Astrocyte of the spinal cord (primary cell): ENCODE data around the gene MCC.

Source experiments
- DNase-seq: peaks from one replicate; pipeline ENCODE4 v3.0.0; 2011; ENCODE audit warnings: low read depth, low spot score
- H3K4me3 ChIP-seq: 2 replicates; pipeline ENCODE4 v1.5.1; 2011; ENCODE audit warnings: low read depth, mild to moderate bottlenecking, low read length, moderate library complexity
- in situ Hi-C: cut with HindIII; loops from 2 replicates; pipeline ENCODE4 v1.10.0; 2017; ENCODE audit warnings: low sequenced_read_pairs
- TF ChIP-seq, protein P1 (sequence below): IDR thresholded peaks from 2 replicates; pipeline ENCODE4 v1.5.1; 2012; ENCODE audit warnings: low read depth, mild to moderate bottlenecking, low read length, inconsistent platforms

MCC gene

DNA sequence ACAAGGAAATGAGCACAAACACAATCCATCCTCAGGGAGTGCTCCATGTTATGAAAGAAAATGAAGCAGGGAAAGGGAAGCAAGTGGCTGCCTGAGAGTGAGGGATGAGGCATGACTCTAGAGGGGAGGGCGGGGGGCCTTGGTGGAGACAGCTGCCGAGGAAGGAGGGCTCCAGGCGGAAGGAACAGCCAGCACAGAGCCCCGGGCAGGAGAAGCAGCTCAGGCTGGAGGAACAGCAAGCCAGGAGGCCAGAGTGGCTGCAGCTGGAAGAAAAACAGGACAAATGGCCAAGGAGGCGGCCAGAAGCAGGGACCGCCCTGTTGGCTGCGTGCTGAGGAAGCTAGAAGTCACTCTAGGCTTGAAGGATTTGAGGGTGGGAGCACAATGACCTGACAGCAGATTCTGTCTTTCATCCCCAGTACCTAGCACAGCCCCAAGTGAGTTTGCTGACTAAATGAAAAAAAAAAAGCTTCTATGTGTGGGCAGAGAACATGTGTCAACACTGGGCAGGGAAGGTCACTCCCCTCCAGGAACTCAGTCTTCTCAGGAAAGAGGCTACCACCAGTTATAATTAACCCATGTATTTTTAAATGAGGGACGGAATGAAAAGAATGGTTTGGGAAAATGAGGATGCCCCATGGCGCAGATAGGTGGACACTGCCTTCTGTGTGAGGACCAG, 368.9 kb downstream of the MCC start:
- no peak for DNase-seq
- TF ChIP-seq, protein P1, sequence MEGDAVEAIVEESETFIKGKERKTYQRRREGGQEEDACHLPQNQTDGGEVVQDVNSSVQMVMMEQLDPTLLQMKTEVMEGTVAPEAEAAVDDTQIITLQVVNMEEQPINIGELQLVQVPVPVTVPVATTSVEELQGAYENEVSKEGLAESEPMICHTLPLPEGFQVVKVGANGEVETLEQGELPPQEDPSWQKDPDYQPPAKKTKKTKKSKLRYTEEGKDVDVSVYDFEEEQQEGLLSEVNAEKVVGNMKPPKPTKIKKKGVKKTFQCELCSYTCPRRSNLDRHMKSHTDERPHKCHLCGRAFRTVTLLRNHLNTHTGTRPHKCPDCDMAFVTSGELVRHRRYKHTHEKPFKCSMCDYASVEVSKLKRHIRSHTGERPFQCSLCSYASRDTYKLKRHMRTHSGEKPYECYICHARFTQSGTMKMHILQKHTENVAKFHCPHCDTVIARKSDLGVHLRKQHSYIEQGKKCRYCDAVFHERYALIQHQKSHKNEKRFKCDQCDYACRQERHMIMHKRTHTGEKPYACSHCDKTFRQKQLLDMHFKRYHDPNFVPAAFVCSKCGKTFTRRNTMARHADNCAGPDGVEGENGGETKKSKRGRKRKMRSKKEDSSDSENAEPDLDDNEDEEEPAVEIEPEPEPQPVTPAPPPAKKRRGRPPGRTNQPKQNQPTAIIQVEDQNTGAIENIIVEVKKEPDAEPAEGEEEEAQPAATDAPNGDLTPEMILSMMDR: no peak
- H3K4me3 ChIP-seq: no peak overlapping the region
- in situ Hi-C loops: no loop called here

DNA sequence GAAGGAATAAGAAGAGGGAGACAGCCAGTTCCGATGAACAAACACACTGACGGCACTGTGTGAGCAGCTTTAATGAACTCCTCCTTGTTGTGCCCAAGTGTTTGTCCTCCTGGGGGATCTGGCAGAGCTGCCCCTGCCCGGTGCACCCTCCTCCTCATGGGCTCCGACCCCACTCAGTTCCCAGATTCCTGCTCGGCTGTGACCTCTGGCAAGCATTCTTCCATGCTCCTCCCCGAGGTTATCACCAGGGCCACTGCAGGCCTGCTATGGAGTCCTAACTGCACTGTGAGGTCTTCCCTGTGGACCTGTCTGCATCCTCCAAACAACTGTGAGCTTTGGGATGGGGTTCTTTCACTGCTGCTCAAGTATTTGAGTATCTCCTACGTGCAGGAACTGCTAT, 369.5 kb downstream of the MCC start:
- no peak overlapping the region for H3K4me3 ChIP-seq
- TF ChIP-seq, protein P1: no peak
- in situ Hi-C loops: no loop called here
- DNase-seq: no peak

DNA sequence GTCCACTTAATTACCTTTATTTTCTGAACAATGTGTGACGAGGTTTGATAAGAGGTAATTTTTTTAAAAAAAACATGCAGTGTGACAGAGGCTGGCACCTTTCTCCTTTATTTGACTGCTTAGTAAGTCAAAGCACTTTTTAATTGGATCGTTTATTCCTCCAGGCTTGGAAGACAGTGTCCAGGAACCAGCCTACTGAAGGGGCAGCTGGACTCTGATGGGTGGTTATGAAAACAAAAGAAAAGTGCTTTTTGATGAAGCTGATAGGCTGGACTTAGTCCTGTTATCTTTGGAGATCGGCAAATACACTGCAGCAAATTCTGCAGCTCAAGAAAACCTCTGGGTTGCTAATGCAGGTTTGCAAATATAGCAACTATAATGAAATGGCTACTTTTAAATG, 370.0 kb downstream of the MCC start:
- TF ChIP-seq, protein P1: no peak
- DNase-seq: no peak
- in situ Hi-C loops: no loop called here
- no peak overlapping the region for H3K4me3 ChIP-seq

DNA sequence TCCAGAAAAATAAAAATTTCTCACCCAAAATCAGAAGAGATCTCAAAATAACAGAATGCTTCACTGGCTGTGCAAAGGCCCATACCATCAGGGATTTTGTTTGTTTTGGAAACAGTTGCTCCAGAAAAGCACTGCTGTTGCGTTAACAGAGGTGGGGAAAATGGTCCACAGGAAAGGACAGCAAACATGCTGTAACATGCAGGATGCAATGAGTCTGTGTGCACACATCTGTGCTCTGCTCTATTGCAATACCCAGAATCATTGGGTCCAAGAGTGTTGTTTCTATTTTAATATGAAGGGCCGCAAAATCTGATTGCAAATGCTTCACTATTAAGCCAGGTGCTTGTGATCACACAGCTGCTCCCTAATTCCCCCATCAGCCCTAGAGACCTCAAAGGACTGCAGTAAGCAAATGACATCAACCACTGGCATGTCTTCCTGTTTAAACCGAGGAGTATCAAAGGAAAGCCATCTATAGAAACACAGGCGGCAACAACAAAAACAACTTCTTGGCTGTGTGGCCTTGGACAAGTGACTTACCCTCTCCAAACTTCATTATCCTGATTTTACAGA, 370.6 kb downstream of the MCC start:
- no peak overlapping the region for H3K4me3 ChIP-seq
- DNase-seq: no peak
- in situ Hi-C loops: no loop called here
- TF ChIP-seq, protein P1: no peak

DNA sequence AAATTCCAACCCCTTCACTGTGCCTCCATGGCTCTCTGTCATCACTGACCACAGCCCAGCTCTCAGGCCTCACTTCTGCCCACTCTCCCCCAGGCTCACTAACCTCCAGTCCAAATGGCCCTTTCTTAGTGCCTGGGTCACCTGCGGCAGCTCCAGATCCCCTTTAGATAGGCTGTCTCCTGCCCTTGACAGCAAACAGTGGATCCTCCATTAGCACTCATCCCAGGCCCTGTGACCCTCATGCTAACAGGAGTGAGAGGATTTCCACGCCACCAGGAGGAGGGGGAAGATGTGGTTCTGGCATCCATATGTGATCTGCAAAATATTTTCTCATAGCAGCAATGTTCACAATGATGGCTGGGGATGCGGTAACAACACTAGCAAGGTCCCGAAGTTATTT, 372.3 kb downstream of the MCC start:
- in situ Hi-C loops: no loop called here
- TF ChIP-seq, protein P1: no peak
- no peak for DNase-seq
- H3K4me3 ChIP-seq: no peak overlapping the region

DNA sequence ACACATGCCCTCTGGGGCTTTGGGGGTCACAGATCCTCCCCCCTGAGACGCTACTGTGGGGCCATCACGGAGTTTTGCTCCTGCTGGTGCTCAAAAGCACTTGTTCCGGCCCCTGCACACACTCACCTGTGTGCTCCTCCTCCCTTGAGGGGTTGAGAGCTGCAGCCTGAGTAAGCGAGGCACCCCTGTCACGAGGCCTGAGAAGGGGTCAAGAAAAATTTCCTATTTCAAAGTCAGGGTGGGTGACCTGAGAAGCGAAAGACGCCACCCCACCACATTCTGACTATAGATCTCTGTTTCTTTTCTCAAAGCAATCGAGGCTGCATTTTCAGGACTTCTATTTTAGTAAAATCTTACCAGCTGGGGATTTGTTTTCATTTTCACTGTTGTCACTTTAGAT, 373.2 kb downstream of the MCC start:
- in situ Hi-C loops: no loop called here
- TF ChIP-seq, protein P1: no peak
- no peak overlapping the region for H3K4me3 ChIP-seq
- DNase-seq: no peak
